ENCODE data around the gene PTPN9.
"Not testable (repeated sequence)": the region's sequence is repeated elsewhere in the genome, so short reads cannot be mapped to it uniquely, and the experiment has no call there.

Gene PTPN9

DNA sequence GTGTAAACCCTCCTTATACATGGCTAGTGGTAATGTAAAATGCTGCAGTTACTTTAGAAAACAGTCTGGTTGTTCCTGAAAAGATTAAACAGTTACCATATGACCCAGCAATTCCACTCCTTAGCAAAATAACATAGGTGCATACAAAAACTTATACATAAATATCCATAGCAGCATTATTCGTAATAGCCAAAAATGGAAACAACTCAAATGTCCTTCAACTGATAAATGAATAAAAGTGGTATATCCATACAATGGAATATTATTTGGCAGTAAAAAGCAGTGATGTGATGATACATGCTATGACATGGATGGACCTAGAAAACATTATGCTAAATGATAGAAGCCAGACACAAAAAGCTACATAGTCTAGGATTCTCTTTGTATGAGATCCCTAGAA is 96.0 kb downstream of the PTPN9 start:
- Mint-ChIP-seq H3K36me3 (ENCODE audit: low read depth) (peaks cover 65% of the 10 kb centered on the region), H3K4me1 (no peaks in the 10 kb centered on the region), H3K9me3 (peaks cover 29% of the 10 kb centered on the region), H3K27ac (no peak overlapping the region), H3K4me3 (no peak overlapping the region), H3K27me3 (ENCODE audit: low read depth) (no peaks in the 10 kb centered on the region)
- TF ChIP-seq, protein P1, sequence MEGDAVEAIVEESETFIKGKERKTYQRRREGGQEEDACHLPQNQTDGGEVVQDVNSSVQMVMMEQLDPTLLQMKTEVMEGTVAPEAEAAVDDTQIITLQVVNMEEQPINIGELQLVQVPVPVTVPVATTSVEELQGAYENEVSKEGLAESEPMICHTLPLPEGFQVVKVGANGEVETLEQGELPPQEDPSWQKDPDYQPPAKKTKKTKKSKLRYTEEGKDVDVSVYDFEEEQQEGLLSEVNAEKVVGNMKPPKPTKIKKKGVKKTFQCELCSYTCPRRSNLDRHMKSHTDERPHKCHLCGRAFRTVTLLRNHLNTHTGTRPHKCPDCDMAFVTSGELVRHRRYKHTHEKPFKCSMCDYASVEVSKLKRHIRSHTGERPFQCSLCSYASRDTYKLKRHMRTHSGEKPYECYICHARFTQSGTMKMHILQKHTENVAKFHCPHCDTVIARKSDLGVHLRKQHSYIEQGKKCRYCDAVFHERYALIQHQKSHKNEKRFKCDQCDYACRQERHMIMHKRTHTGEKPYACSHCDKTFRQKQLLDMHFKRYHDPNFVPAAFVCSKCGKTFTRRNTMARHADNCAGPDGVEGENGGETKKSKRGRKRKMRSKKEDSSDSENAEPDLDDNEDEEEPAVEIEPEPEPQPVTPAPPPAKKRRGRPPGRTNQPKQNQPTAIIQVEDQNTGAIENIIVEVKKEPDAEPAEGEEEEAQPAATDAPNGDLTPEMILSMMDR (IDR thresholded peaks at IDR 0.05; ENCODE audit: unreplicated experiment in 3 of 3) = no peak

DNA sequence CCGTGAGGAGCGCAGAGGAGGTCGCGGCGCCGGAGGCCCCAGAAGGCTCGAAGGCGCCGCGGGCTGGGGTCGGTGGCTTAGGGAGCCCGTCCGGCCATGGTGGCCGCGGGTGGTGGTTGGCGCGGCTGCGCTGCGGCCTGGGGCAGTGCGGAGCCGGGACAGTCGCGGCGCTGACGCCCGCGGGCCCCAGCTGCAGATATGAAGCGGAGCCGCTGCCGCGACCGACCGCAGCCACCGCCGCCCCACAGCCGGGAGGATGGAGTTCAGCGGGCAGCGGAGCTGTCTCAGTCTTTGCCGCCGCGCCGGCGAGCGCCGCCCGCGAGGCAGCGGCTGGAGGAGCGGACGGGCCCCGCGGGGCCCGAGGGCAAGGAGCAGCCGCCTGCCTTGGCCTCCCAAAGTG is 98.7 kb downstream of the PTPN9 start:
- Mint-ChIP-seq H3K9me3 (peaks cover 29% of the 10 kb centered on the region), H3K36me3 (ENCODE audit: low read depth) (peaks cover 54% of the 10 kb centered on the region)
- not testable (repeated sequence) for H3K27me3 Mint-ChIP-seq (ENCODE audit: low read depth); H3K27ac Mint-ChIP-seq; H3K4me1 Mint-ChIP-seq; H3K4me3 Mint-ChIP-seq

DNA sequence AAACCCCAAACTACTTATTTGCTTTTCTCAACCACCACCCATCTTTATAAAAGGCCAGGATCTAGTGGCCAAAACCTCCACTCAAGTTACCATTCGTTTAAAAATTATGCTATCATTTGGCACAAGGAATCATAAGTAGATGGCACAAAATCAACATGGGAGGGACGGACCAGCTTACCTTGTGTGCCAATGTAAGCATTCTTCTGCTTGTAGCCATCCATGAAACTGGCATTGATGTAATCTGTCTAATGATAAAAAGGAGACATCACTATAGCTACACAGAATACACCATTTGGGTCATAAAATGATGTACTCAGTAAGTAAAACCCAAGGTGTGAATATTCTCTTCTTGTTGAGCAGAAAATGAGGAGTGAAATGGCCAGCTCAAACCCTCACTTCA is 99.4 kb downstream of the PTPN9 start:
- Mint-ChIP-seq H3K4me3 (no peak overlapping the region), H3K4me1 (no peaks in the 10 kb centered on the region), H3K9me3 (peaks cover 25% of the 10 kb centered on the region), H3K27ac (no peak overlapping the region), H3K36me3 (ENCODE audit: low read depth) (peaks cover 54% of the 10 kb centered on the region), H3K27me3 (ENCODE audit: low read depth) (no peaks in the 10 kb centered on the region)
- TF ChIP-seq, protein P1 (IDR thresholded peaks at IDR 0.05; ENCODE audit: unreplicated experiment in 3 of 3) = no peak

DNA sequence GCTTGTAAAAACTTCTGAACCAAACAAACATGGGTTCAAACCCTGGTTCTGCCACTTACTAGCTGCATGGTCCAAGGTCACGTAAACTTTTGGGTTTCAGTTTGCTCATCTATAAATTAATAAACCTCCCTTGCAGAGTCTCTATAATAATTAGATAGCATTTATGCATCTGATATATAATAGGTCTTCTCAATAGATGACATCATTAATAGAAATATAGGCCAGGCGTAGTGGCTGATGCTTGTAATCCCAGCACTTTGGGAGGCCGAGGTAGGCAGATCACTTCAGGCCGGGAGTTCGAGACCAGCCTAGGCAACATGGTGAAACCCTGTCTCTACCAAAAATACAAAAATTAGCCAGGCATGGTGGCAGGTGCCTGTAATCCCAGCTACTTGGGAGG is 102.0 kb downstream of the PTPN9 start:
- not testable (repeated sequence) for H3K27ac Mint-ChIP-seq; H3K4me1 Mint-ChIP-seq; H3K27me3 Mint-ChIP-seq (ENCODE audit: low read depth); H3K4me3 Mint-ChIP-seq; H3K9me3 Mint-ChIP-seq
- H3K36me3 Mint-ChIP-seq (ENCODE audit: low read depth) = peaks cover 47% of the 10 kb centered on the region

DNA sequence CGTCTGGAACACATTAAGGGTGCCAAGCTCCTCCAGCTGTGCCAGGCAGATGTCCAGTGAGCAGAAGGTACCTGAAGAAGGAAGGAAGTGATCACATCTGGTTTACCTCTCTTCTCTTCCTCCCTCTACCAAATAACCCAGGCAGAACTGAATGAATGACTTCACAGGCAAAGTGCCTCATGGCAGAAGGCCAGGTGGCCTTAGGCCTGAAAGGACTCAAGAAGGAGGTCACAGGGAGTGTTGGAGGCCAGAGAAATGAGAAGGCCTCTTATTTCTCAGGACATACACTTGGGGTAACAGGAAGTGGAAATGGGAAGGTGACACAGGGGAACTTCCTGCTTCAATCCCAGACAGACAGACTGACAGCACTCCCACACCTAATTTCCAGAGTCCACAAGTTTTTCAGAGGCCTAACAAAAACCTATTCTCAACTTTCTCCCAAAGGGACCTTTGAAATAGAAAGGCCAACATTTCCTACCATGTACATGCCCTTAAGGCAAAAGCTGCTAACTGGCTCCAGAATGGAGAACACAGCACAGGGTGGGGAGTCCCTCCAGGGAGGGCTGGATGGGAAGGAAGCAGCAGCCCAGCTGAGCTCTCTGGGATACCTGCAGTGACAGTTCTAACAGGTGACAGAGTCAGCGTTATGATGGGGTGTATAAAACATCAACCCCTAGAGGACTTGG is 110.1 kb downstream of the PTPN9 start:
- TF ChIP-seq, protein P1 (IDR thresholded peaks at IDR 0.05; ENCODE audit: unreplicated experiment in 3 of 3) = no peak
- H3K36me3 Mint-ChIP-seq (ENCODE audit: low read depth) = peaks cover 66% of the 10 kb centered on the region
- no peaks in the 10 kb centered on the region for H3K4me1 Mint-ChIP-seq
- H3K27me3 Mint-ChIP-seq (ENCODE audit: low read depth) = no peaks in the 10 kb centered on the region
- no peak overlapping the region for H3K27ac Mint-ChIP-seq
- H3K4me3 Mint-ChIP-seq = no peak overlapping the region
- H3K9me3 Mint-ChIP-seq = no peaks in the 10 kb centered on the region

DNA sequence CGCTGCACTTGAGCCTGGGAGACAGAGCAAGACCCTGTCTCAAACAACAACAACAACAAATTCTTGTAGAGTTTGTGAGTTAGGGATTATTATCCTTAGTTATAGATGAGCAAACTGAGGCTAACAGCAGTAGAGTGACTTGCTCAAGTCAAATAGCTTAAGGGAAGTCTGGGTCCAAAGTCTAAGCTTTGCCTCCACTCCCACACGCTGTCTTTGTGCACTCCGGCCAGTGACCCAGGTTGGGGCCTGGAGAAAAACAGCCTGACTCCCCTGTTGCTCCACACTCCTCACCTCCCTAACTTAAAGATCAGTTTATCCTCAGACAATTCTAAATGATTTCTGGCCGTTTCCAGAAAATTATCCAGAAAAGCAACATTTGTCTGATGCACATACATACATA is 118.5 kb downstream of the PTPN9 start:
- Mint-ChIP-seq H3K4me3 (peak overlapping the region in 2 of 3 experiments; percentile 8 to 54), H3K9me3 (no peaks in the 10 kb centered on the region), H3K36me3 (ENCODE audit: low read depth) (peaks cover 5% of the 10 kb centered on the region), H3K4me1 (peaks cover 17% of the 10 kb centered on the region), H3K27ac (peak overlapping the region in 1 of 3 experiments; percentile 16), H3K27me3 (ENCODE audit: low read depth) (no peaks in the 10 kb centered on the region)
- TF ChIP-seq, protein P1 (IDR thresholded peaks at IDR 0.05; ENCODE audit: unreplicated experiment in 3 of 3) = no peak

DNA sequence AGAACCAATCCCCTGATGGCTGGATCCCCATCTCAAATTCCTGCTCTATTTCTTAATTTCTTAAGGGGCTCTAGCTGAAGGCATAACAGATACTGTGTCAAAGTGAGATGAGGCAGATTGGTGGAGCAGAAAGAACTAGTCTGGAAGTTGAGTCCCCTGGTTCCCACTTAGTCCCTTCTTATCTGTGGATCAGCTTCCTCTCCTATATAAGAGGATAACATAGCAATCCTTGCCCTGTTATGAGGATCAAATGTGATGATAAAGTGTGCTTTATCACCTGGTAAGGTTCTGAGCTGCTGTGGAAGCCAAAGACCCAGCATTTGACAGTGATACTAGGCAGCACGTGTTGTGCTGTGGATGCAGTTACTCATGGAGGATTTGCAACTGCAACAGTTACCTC is 119.5 kb downstream of the PTPN9 start:
- peak overlapping the region in 1 of 3 experiments; percentile 49 for H3K27ac Mint-ChIP-seq
- H3K36me3 Mint-ChIP-seq (ENCODE audit: low read depth) = no peaks in the 10 kb centered on the region

More for the DNA sequence above, 119.5 kb downstream of the PTPN9 start:
- H3K4me1 Mint-ChIP-seq = peaks cover 17% of the 10 kb centered on the region
- peak overlapping the region in 1 of 3 experiments; percentile 51 for H3K4me3 Mint-ChIP-seq
- TF ChIP-seq, protein P1 (IDR thresholded peaks at IDR 0.05; ENCODE audit: unreplicated experiment in 3 of 3) = no peak
- H3K9me3 Mint-ChIP-seq = no peaks in the 10 kb centered on the region
- H3K27me3 Mint-ChIP-seq (ENCODE audit: low read depth) = no peaks in the 10 kb centered on the region
